Measurements from ENCODE around the gene EML1.

EML1 gene, protein sequence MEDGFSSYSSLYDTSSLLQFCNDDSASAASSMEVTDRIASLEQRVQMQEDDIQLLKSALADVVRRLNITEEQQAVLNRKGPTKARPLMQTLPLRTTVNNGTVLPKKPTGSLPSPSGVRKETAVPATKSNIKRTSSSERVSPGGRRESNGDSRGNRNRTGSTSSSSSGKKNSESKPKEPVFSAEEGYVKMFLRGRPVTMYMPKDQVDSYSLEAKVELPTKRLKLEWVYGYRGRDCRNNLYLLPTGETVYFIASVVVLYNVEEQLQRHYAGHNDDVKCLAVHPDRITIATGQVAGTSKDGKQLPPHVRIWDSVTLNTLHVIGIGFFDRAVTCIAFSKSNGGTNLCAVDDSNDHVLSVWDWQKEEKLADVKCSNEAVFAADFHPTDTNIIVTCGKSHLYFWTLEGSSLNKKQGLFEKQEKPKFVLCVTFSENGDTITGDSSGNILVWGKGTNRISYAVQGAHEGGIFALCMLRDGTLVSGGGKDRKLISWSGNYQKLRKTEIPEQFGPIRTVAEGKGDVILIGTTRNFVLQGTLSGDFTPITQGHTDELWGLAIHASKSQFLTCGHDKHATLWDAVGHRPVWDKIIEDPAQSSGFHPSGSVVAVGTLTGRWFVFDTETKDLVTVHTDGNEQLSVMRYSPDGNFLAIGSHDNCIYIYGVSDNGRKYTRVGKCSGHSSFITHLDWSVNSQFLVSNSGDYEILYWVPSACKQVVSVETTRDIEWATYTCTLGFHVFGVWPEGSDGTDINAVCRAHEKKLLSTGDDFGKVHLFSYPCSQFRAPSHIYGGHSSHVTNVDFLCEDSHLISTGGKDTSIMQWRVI

DNA sequence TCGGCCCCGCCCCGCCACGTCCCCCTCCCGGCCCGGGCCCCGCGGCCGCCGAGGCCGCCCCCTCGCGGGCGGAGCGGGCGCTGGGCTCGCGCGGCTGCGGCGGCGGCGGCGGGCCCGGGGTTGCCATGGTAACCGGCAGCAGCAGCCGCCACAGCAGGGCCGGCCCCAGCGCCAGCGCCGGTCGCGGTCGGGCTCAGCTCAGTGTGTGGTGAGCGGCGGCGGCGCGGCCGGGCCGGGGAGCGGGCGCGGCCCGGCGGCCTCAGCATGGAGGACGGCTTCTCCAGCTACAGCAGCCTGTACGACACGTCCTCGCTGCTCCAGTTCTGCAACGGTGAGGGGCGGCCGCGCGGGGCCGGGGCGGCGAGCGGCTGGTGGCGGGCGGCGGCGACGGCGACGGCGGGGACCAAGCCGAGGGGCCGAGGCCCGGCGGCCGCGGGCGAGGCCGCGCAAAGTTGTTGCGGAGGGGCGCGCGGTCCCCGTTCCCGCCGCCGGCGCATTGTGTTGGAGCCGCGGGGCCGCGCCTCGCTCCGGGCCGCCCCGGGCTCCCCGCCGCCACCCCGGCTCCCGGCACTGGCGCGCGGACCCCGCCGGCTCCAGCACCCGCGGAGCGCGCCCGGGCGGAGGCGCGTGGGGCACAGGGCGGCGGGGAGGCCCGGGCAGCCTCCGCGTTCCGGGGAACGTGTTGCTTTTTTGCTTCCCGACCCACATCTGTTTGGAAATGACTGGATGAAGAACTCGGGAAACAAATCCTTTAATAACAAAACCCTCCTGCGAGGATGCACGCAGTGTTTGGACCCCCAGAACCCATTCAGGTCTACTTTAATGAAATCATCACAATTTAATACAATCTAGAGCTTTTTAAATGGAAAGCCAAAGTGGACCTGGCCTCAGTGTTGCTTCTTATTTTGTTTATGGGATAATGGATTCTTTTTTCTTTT is at the start of gene EML1:
TSS of gene EML1 (plus strand) at position 201 of the 938 bp plus-strand sequence. CDS start at position 265, 64 bp downstream.
- peak; percentile 66 for DNase-seq (ENCODE audit: low read depth)

DNA sequence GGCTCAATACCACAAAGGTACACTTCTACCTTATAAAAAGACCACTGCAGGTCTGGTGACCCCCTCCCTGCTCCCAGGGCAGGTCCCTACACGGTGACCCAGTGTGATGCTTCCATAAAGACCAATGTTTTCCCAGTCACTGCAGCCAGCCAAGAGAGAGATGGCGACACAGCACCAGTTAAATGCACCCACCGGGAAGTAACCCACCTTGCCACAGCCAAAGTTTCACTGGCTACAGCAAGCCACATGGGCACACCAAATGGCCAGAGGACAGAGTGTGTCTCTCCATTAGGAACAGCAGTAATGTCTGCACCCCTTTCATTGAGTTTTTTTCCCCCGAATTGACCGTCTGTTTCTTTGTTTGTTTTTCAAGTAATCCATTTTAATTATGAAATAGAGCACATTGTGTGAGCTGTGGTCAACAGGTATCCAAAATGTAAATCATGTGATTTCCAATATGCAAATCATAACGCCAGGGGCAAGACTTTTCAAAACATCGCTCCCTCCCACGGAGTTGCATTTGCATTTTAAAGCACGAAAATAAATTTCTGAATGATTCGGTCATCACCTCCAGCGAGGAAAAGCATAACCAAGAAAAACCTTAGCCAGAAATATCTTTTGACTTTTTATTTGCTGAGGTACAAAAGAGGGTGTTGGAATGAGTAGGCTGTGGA is 48.9 kb upstream of the EML1 start:
- DNase-seq (ENCODE audit: low read depth) = no peak

- no peak for DNase-seq (ENCODE audit: low read depth)
Observed at GRCh38 chr14:99744873-99745224, 48.4 kb upstream of the EML1 start.

DNA sequence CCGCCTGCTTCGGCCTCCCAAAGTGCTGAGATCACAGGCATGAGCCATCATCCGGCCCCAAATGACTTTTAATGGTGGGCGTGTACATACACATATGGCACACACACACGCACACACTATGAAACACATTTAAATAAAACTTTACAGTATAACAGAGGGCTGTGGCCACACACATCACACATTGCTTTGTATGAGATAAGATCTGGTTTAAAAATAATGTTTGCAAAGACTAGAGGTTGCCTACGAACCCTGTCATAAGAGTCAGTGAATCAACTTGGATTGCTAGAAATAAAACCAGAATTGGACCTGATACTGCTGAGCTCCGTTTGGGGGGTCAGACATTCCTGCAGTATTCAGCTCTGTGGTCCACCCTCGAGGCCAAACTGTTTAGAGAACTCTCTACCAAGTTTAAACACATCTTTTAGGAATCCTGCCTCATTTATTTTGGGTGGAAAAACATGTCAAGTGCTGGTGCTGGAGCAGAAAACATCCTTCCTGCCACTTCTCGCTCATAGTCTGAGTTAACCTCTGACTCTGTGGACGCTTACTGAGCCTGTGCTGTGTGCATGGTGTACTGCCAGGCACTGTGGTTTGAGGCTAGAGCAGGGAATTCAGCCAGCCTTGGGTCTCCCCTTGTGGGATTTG is 47.8 kb upstream of the EML1 start:
- DNase-seq (ENCODE audit: low read depth) = no peak

GRCh38 chr14:99747167-99747566 is 46.0 kb upstream of the EML1 start:
- no peak for DNase-seq (ENCODE audit: low read depth)

GRCh38 chr14:99747582-99748330 is 45.5 kb upstream of the EML1 start:
- no peak for DNase-seq (ENCODE audit: low read depth)

DNA sequence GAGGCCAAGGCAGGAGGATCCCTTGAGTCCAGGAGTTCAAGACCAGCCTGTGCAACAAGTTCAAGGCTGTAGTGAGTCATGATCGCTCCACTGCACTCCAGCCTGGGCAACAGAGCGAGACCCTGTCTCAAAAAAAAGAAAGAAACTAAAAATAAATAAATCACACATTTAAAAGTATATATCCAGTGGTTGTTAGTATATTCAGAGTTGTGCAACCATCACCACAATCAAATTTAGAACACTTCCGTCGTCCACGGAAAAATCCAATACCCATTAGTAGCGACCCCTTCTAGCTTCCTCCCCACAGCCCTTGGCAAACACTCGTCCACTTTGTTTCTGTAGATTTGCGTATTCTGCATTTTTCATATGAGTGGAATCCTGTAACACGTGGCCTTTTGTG is 44.7 kb upstream of the EML1 start:
- DNase-seq (ENCODE audit: low read depth) = no peak

DNA sequence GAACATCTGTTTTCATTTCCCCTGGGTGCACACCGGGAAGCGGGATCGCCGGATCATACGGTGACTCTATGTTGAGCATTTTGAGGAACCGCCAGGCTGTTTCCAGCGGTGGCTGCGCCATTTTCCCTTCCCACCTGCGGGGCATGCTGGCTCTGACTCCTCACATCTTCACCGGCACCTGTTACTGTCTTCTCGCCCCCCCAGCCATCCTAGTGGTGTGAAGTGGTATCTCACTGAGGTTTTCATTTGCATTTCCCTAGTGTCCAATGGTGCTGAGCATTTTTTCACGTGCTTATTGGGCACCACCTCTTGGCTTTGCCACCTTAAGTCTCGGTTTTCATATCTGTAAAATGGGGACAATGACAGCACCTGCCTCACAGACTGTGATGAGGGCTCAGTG is 44.1 kb upstream of the EML1 start:
- no peak for DNase-seq (ENCODE audit: low read depth)

GRCh38 chr14:99749763-99750715 is 43.2 kb upstream of the EML1 start:
- no peak for DNase-seq (ENCODE audit: low read depth)

GRCh38 chr14:99750746-99751450 is 42.3 kb upstream of the EML1 start:
- no peak for DNase-seq (ENCODE audit: low read depth)

DNA sequence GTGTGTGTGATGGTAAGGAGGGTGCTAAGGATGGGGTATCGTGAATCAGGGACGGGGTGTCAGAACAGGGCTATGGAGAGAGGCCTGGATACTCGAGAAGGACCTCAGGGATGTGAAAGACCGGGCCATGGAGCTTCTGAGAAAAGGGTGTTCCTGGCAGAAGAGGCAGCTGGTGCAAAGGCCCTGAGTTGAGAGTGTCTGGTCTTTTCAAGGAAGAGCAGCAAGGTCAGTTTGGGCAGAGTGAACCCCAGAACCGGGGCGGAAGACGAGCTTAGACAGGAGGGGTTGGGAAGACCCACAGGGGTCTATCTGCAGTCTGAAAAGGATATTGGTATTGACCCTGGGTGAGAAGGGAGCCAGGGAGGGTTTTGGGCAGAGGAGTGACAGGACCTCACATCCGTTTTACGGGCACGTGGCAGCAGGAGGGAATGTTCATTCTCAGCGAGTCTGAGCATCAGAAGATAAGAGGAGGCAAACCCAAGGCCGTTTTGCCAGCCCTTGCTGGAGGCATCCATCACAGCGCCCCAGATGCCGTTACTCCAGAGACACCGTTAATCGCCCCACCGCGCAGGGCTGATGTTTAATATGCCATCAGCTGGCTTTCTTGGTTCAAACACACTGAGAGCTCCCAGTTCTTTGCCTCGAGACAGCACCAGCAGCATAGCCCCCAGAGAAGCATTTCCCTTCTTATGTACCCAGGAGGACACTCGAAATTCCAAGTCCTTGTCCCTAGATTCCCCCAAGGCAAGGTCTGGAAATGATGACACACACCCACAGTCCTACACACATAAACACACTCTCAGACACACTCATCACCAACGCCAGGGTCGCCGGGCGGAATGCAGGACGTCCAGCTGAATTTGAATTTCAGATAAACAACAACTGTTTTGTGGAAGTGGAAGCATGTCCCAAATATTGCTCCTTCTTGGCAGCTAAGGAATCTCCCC is 41.4 kb upstream of the EML1 start:
- DNase-seq (ENCODE audit: low read depth) = no peak

GRCh38 chr14:99752486-99753121 is 40.6 kb upstream of the EML1 start:
- DNase-seq (ENCODE audit: low read depth) = no peak

DNA sequence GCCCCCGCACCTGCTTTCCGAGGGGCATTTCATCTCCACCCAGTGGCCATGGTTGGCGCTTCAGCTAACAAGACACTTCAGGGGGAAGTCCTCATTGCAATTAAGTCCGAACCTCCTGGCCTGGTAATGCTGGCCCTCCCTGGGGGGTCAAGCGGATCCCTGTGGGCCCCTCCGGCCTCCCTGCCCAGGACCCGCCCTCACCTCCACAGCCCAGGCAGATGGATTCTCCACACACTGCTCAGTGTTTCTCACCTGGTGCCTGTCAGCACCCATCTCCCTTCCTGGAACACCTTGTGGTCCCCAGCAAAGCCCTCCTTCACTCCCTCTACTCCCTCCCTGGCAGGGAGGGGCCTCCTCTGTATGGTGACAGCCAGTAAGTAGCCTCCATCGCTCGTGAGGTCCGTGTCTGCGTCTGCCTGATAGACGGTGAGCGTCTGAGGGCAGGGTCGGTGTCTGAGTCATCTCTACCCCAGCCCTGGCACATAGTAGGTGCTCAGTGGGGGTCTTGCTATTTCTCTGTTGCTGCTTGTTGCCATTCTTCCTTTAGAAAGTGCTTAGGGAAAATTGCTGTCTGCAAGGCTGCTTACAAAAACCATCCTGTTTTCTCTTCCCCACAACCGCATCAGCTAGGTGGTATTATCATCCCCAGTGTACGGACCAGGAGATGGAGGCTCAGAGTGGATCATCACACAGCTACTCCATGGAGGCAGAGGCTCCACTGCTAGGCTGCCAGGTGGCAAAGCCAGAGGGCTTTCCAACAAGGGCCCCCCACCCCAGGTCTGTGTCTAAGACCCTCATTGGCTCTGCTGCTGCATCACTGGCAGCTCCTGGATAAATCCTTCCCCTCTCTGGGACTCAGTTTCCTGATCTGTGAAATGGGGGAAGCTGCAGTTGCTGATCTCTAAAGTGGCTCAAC is 39.7 kb upstream of the EML1 start:
- no peak for DNase-seq (ENCODE audit: low read depth)

- DNase-seq (ENCODE audit: low read depth) = no peak
Observed at GRCh38 chr14:99754141-99755067, 38.8 kb upstream of the EML1 start.

- no peak for DNase-seq (ENCODE audit: low read depth)
Observed at GRCh38 chr14:99755068-99755405, 38.2 kb upstream of the EML1 start.

Measured in activated T-helper 9 cell treated with anti-CD3 and anti-CD28 coated beads, Interleukin-2, amount 50 U/mL, for 16 hours (primary cell).